ENCODE results near the gene KLF16. TPM values are rescaled to one million over a fixed set of nuclear protein-coding genes. Genes with fewer than 3 reads are reported as not detected.

Gene KLF16
- total and polyA plus RNA-seq, 10 of the 15 experiments (the other 5 are each of a cell fraction or from before 2014, with no cell fraction given), result 0.03 to 41.2 (median 2.6) TPM

DNA sequence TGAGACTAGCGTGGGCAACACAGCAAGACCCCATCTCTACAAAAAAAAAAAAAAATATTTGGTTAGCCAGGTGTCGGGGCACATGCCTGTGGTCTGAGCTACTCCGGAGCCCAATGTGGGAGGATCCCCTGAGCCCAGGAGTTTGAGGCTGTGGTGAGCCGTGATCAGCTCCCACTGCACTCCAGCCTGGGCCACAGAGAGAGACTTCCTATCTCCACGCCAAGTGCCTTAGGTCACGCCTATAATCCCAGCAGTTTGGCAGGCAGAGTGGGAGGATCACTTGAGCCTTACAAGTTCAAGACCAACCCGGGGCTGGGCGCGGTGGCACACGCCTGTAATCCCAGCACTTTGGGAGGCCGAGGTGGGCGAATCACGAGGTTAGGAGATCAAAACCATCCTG is 33.1 kb upstream of the KLF16 start:
- ChIA-PET RAD21 (ENCODE audit: unreplicated experiment) (interaction anchor here (0.7 to 2.6 kb wide), 9 partner anchors 8 to 241 kb away, joined by 3 to 16 read pairs (median 3); no protein-coding TSS in a partner anchor), SMC1A (ENCODE audit: uncharacterized antibody, unreplicated experiment) (interaction anchor here (2.0 to 2.6 kb wide), 2 partner anchors 31 to 34 kb away, joined by 9 read pairs; no protein-coding TSS in a partner anchor)
- 0 out of 2 replicates have a peak overlapping the region, but pooled peaks have one; percentile 66 for H3K27ac ChIP-seq (ENCODE audit: control insufficient read depth, insufficient read depth)

More for the DNA sequence above, 33.1 kb upstream of the KLF16 start:
- H4K20me1 ChIP-seq (ENCODE audit: control insufficient read depth, insufficient read depth), result no peaks in the 10 kb centered on the region
- H3K4me3 ChIP-seq, result peak overlapping the region; percentile 52; the same call in 1 of the 2 replicates
- CTCF ChIA-PET, result interaction anchor here (0.6 to 2.0 kb wide), 13 partner anchors 9 to 376 kb away, joined by 3 to 10 read pairs (median 5); partner anchors contain the start of genes ADAT3, CSNK1G2 and SCAMP4
- TSS peak; percentile 84 for BruUV-seq (replicated peaks)
- no peak for ATAC-seq
- no peak for DNase-seq (ENCODE audit: low read depth, low spot score)
- TF ChIP-seq SMARCA5 (IDR thresholded peaks at IDR 0.05) (peak; percentile 16; the same call in 1 of the 2 replicates), HDGF (IDR thresholded peaks at IDR 0.05) (peak; percentile 30; the same call in 1 of the 2 replicates), SIN3A (IDR thresholded peaks at IDR 0.05; ENCODE audit: low read depth, low read length) (no peak), CREB1 (IDR thresholded peaks at IDR 0.05; ENCODE audit: low read depth) (no peak), SP1 (IDR thresholded peaks at IDR 0.05; ENCODE audit: low read depth, low read length) (no peak), BMI1 (IDR thresholded peaks at IDR 0.05; ENCODE audit: borderline replicate concordance) (no peak)
- TF ChIP-seq, protein P1, sequence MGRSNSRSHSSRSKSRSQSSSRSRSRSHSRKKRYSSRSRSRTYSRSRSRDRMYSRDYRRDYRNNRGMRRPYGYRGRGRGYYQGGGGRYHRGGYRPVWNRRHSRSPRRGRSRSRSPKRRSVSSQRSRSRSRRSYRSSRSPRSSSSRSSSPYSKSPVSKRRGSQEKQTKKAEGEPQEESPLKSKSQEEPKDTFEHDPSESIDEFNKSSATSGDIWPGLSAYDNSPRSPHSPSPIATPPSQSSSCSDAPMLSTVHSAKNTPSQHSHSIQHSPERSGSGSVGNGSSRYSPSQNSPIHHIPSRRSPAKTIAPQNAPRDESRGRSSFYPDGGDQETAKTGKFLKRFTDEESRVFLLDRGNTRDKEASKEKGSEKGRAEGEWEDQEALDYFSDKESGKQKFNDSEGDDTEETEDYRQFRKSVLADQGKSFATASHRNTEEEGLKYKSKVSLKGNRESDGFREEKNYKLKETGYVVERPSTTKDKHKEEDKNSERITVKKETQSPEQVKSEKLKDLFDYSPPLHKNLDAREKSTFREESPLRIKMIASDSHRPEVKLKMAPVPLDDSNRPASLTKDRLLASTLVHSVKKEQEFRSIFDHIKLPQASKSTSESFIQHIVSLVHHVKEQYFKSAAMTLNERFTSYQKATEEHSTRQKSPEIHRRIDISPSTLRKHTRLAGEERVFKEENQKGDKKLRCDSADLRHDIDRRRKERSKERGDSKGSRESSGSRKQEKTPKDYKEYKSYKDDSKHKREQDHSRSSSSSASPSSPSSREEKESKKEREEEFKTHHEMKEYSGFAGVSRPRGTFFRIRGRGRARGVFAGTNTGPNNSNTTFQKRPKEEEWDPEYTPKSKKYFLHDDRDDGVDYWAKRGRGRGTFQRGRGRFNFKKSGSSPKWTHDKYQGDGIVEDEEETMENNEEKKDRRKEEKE (IDR thresholded peaks at IDR 0.05), result no peak
- TF ChIP-seq, protein P2, sequence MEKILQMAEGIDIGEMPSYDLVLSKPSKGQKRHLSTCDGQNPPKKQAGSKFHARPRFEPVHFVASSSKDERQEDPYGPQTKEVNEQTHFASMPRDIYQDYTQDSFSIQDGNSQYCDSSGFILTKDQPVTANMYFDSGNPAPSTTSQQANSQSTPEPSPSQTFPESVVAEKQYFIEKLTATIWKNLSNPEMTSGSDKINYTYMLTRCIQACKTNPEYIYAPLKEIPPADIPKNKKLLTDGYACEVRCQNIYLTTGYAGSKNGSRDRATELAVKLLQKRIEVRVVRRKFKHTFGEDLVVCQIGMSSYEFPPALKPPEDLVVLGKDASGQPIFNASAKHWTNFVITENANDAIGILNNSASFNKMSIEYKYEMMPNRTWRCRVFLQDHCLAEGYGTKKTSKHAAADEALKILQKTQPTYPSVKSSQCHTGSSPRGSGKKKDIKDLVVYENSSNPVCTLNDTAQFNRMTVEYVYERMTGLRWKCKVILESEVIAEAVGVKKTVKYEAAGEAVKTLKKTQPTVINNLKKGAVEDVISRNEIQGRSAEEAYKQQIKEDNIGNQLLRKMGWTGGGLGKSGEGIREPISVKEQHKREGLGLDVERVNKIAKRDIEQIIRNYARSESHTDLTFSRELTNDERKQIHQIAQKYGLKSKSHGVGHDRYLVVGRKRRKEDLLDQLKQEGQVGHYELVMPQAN (conservative IDR thresholded peaks at IDR 0.05), result no peak
- TF ChIP-seq, protein P3, sequence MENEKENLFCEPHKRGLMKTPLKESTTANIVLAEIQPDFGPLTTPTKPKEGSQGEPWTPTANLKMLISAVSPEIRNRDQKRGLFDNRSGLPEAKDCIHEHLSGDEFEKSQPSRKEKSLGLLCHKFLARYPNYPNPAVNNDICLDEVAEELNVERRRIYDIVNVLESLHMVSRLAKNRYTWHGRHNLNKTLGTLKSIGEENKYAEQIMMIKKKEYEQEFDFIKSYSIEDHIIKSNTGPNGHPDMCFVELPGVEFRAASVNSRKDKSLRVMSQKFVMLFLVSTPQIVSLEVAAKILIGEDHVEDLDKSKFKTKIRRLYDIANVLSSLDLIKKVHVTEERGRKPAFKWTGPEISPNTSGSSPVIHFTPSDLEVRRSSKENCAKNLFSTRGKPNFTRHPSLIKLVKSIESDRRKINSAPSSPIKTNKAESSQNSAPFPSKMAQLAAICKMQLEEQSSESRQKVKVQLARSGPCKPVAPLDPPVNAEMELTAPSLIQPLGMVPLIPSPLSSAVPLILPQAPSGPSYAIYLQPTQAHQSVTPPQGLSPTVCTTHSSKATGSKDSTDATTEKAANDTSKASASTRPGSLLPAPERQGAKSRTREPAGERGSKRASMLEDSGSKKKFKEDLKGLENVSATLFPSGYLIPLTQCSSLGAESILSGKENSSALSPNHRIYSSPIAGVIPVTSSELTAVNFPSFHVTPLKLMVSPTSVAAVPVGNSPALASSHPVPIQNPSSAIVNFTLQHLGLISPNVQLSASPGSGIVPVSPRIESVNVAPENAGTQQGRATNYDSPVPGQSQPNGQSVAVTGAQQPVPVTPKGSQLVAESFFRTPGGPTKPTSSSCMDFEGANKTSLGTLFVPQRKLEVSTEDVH (IDR thresholded peaks at IDR 0.05; ENCODE audit: low read depth, partially characterized antibody), result no peak
- intact Hi-C loops (cut with micrococcal nuclease; ENCODE audit: unreplicated experiment) (loop anchor here (2.0 to 5.0 kb wide), 2 partner anchors 32 to 156 kb away; partner anchors contain the start of gene MKNK2), in situ Hi-C loops (cut with MboI) (no loop called here)
- peak overlapping the region; percentile 78 for H3K4me2 ChIP-seq (ENCODE audit: control insufficient read depth, insufficient read depth)
- POLR2A ChIA-PET, result interaction anchor here (0.6 to 2.7 kb wide), 14 partner anchors 11 to 354 kb away, joined by 3 to 15 read pairs (median 6); partner anchors contain the start of gene ABHD17A
- WGBS (ENCODE audit: insufficient coverage, insufficient replicate concordance, low lambda C conversion rate, missing lambda C conversion rate), result 32% methylated on average over 13 of the region's 13 CpGs
- no peak overlapping the region for H3K9ac ChIP-seq (ENCODE audit: control insufficient read depth, insufficient read depth, low read length)
- no peaks in the 10 kb centered on the region for H3K9me3 ChIP-seq (replicated peaks; ENCODE audit: control insufficient read depth, insufficient read depth, low read length)
- no peaks in the 10 kb centered on the region for H3K36me3 ChIP-seq (ENCODE audit: control insufficient read depth in 2 of 2, insufficient read depth in 2 of 2, low read length in 1 of 2)
- peaks cover 23% of the 10 kb centered on the region for H3K4me1 ChIP-seq (ENCODE audit: control insufficient read depth, insufficient read depth, low read length)
- H2AFZ ChIP-seq (ENCODE audit: control insufficient read depth, low read depth, low read length), result no peak overlapping the region
- FAIRE-seq, result no peak
- H3K27me3 ChIP-seq (replicated peaks in 1 of 2; ENCODE audit: control insufficient read depth in 2 of 2, insufficient read depth in 2 of 2, low read length in 1 of 2), result no peaks in the 10 kb centered on the region
- H3K79me2 ChIP-seq (ENCODE audit: control insufficient read depth, insufficient read depth, low read length), result no peaks in the 10 kb centered on the region
